Hepatocyte (in vitro differentiated cells): ENCODE data around the gene PLOD3. TPM values are rescaled to one million over a fixed set of nuclear protein-coding genes. Genes with fewer than 3 reads are reported as not detected.

ENCODE experiments used
- DNase-seq: peaks from one replicate; pipeline ENCODE4 v3.0.0-alpha.2; 2016; ENCODE audit warnings: low spot score
- H2AFZ ChIP-seq: fragments of 200-600 bp; sonication (generic); 2 replicates; pipeline ENCODE4 v1.6.0; 2016; ENCODE audit warnings: antibody characterized with exemption, mild to moderate bottlenecking
- H3K27ac ChIP-seq: fragments of 200-600 bp; sonication (generic); 2 replicates; pipeline ENCODE4 v1.5.1; 2016; ENCODE audit warnings: mild to moderate bottlenecking
- H3K27me3 ChIP-seq: fragments of 200-600 bp; sonication (generic); 2 replicates; pipeline ENCODE4 v1.6.1; 2016
- H3K36me3 ChIP-seq: fragments of 200-600 bp; sonication (generic); replicated peaks from 2 replicates; pipeline ENCODE4 v1.5.1; 2016; ENCODE audit warnings: low read depth; ENCODE audit not compliant: insufficient read depth
- H3K4me1 ChIP-seq: fragments of 200-600 bp; sonication (generic); 2 replicates; pipeline ENCODE4 v1.5.1; 2016; ENCODE audit warnings: mild to moderate bottlenecking, moderate library complexity; ENCODE audit not compliant: insufficient read depth
- H3K4me2 ChIP-seq: fragments of 200-600 bp; sonication (generic); 2 replicates; pipeline ENCODE4 v1.6.0; 2016
- H3K4me3 ChIP-seq: fragments of 200-600 bp; sonication (generic); 2 replicates; pipeline ENCODE4 v1.5.1; 2016; ENCODE audit warnings: mild to moderate bottlenecking
- H3K79me2 ChIP-seq: fragments of 200-600 bp; sonication (generic); 2 replicates; pipeline ENCODE4 v1.6.0; 2017; ENCODE audit warnings: mild to moderate bottlenecking
- H3K9me2 ChIP-seq: fragments of 200-600 bp; sonication (generic); replicated peaks from 2 replicates; pipeline ENCODE4 v1.6.0; 2017; ENCODE audit warnings: mild to moderate bottlenecking; ENCODE audit not compliant: insufficient read depth
- H3K9me3 ChIP-seq: fragments of 200-600 bp; sonication (generic); 2 replicates; pipeline ENCODE4 v1.5.1; 2016; ENCODE audit warnings: low read depth, mild to moderate bottlenecking
- H4K20me1 ChIP-seq: fragments of 200-600 bp; sonication (generic); 2 replicates; pipeline ENCODE4 v1.6.0; 2016; ENCODE audit warnings: mild to moderate bottlenecking; ENCODE audit not compliant: insufficient read depth, poor library complexity, severe bottlenecking
- CTCF ChIP-seq: fragments of 200-600 bp; sonication (generic); IDR thresholded peaks from 2 replicates; pipeline ENCODE4 v1.5.1; 2016; ENCODE audit warnings: antibody characterized with exemption, mild to moderate bottlenecking; ENCODE audit not compliant: poor library complexity
- EZH2 ChIP-seq: fragments of 200-600 bp; sonication (generic); IDR thresholded peaks from 2 replicates; pipeline ENCODE4 v1.6.1; 2016; ENCODE audit warnings: antibody characterized with exemption, mild to moderate bottlenecking, borderline replicate concordance
- EZH2phosphoT487 ChIP-seq: fragments of 200-600 bp; sonication (generic); IDR thresholded peaks from one replicate; pipeline ENCODE4 v1.6.1; 2018; ENCODE audit warnings: antibody characterized with exemption, mild to moderate bottlenecking, low read depth, moderate library complexity; ENCODE audit not compliant: unreplicated experiment, severe bottlenecking
- WGBS: methylation state at CpG from one replicate; pipeline ENCODE4 v1.1.6; 2016; ENCODE audit warnings: low lambda C conversion rate; ENCODE audit errors: missing lambda C conversion rate; 5-methylcytosine and 5-hydroxymethylcytosine counted together
- polyA plus RNA-seq: library from polyadenylated mRNA; unstranded; fragments of >200 nt; fragmentation: Nextera tagmentation; extraction: Ambion mirVana; gene quantifications from 2 replicates; pipeline ENCODE4 v1.2.1, GENCODE V29; 2016
- total RNA-seq: library from RNA; depleted of rRNA; stranded (reverse); fragments of >200 nt; gene quantifications from 2 replicates; pipeline ENCODE4 v1.2.3, GENCODE V29; 2014

Gene PLOD3
- total and polyA plus RNA-seq, 2 experiments from 2014 or later, result 37.6 to 127 TPM

GRCh38 chr7:101244375-101245146 is 27.2 kb upstream of the PLOD3 start, which contains the start of gene FIS1:
Gene FIS1 (minus strand): TSS chr7:101245081. CDS start chr7:101245004, 77 bp downstream.
- Histone ChIP-seq H3K4me1 (peaks cover 9% of the 10 kb centered on the region), H3K27ac (peak within 1 kb of the TSS; percentile 95), H3K9me3 (no peaks in the 10 kb centered on the region), H3K27me3 (no peaks in the 10 kb centered on the region), H4K20me1 (peaks cover 13% of the 10 kb centered on the region), H2AFZ (peak within 1 kb of the TSS; percentile 50), H3K9me2 (no peaks in the 10 kb centered on the region), H3K36me3 (no peaks in the 10 kb centered on the region), H3K79me2 (peaks cover 66% of the 10 kb centered on the region), H3K4me2 (peak within 1 kb of the TSS; percentile 91), H3K4me3 (peak within 1 kb of the TSS; percentile 90)
- peak; percentile 93 for TF ChIP-seq CTCF
- TF ChIP-seq EZH2, result no peak
- WGBS, result under 1% methylated on average over 43 of the region's 45 CpGs
- peak; percentile 98 for DNase-seq

- no peaks in the 10 kb centered on the region for H3K9me3 ChIP-seq
- H3K27ac ChIP-seq, result peak overlapping the region; percentile 95
- WGBS, result 38% methylated on average over 28 of the region's 28 CpGs
- H3K36me3 ChIP-seq, result no peaks in the 10 kb centered on the region
- H3K9me2 ChIP-seq, result no peaks in the 10 kb centered on the region
- no peak for DNase-seq
- H3K4me1 ChIP-seq, result peaks cover 9% of the 10 kb centered on the region
- H3K79me2 ChIP-seq, result peaks cover 59% of the 10 kb centered on the region
- TF ChIP-seq EZH2 (no peak), CTCF (no peak), EZH2phosphoT487 (no peak)
- H3K27me3 ChIP-seq, result no peaks in the 10 kb centered on the region
- peaks cover 13% of the 10 kb centered on the region for H4K20me1 ChIP-seq
- peak overlapping the region; percentile 90 for H3K4me3 ChIP-seq
- peak overlapping the region; percentile 91 for H3K4me2 ChIP-seq
- H2AFZ ChIP-seq, result peak overlapping the region; percentile 24
These were observed 26.4 kb upstream of the PLOD3 start for GRCh38 chr7:101243646-101244374.

- Histone ChIP-seq H3K4me3 (no peak overlapping the region), H3K79me2 (peaks cover 44% of the 10 kb centered on the region), H2AFZ (no peak overlapping the region), H3K4me2 (no peak overlapping the region), H3K9me3 (no peaks in the 10 kb centered on the region), H3K36me3 (no peaks in the 10 kb centered on the region), H3K9me2 (no peaks in the 10 kb centered on the region), H3K4me1 (peaks cover 9% of the 10 kb centered on the region), H3K27me3 (no peaks in the 10 kb centered on the region), H3K27ac (no peak overlapping the region), H4K20me1 (peaks cover 13% of the 10 kb centered on the region)
- 95% methylated on average over 16 of the region's 16 CpGs for WGBS
- DNase-seq, result no peak
- TF ChIP-seq EZH2phosphoT487 (no peak), CTCF (no peak), EZH2 (no peak)
These were observed 24.3 kb upstream of the PLOD3 start for GRCh38 chr7:101241443-101242349.
